ENCODE measurements around the gene DEFB119.

DEFB119 gene

GRCh38 chr20:31418307-31418706 is 27.9 kb upstream of the DEFB119 start:
- Histone ChIP-seq H3K27me3 (ENCODE audit: low read depth, low read length) (0 out of 2 replicates have a peak, but pooled peaks cover 5% of the 10 kb centered on the region), H3K27ac (ENCODE audit: low read length) (no peak overlapping the region), H3K4me1 (ENCODE audit: low read length) (no peaks in the 10 kb centered on the region), H3K36me3 (replicated peaks; ENCODE audit: low read depth, low read length) (no peaks in the 10 kb centered on the region), H3K4me3 (ENCODE audit: low read length) (no peak overlapping the region), H2AFZ (ENCODE audit: low read depth, low read length) (no peak overlapping the region), H4K20me1 (ENCODE audit: insufficient read depth, low read length) (no peaks in the 10 kb centered on the region), H3K79me2 (ENCODE audit: low read length) (no peaks in the 10 kb centered on the region), H3K9ac (ENCODE audit: low read length) (no peak overlapping the region), H3K4me2 (ENCODE audit: low read length) (no peak overlapping the region), H3K9me3 (ENCODE audit: insufficient read depth, low read length) (no peaks in the 10 kb centered on the region)
- TF ChIP-seq EZH2phosphoT487 (IDR thresholded peaks at IDR 0.05; ENCODE audit: low read depth) = no peak
- no peak for TF ChIP-seq CTCF (IDR thresholded peaks at IDR 0.05; ENCODE audit: low read depth, low read length)

- TF ChIP-seq CTCF (IDR thresholded peaks at IDR 0.05; ENCODE audit: low read depth, low read length) = no peak
- no peak for TF ChIP-seq EZH2phosphoT487 (IDR thresholded peaks at IDR 0.05; ENCODE audit: low read depth)
- no peak overlapping the region for H3K9ac ChIP-seq (ENCODE audit: low read length)
- H3K27ac ChIP-seq (ENCODE audit: low read length) = no peak overlapping the region
- no peaks in the 10 kb centered on the region for H3K9me3 ChIP-seq (ENCODE audit: insufficient read depth, low read length)
- no peak overlapping the region for H2AFZ ChIP-seq (ENCODE audit: low read depth, low read length)
- H3K27me3 ChIP-seq (ENCODE audit: low read depth, low read length) = no peaks in the 10 kb centered on the region
- no peak overlapping the region for H3K4me3 ChIP-seq (ENCODE audit: low read length)
- no peaks in the 10 kb centered on the region for H3K4me1 ChIP-seq (ENCODE audit: low read length)
- no peak overlapping the region for H3K4me2 ChIP-seq (ENCODE audit: low read length)
- H3K79me2 ChIP-seq (ENCODE audit: low read length) = no peaks in the 10 kb centered on the region
- no peaks in the 10 kb centered on the region for H4K20me1 ChIP-seq (ENCODE audit: insufficient read depth, low read length)
- no peaks in the 10 kb centered on the region for H3K36me3 ChIP-seq (replicated peaks; ENCODE audit: low read depth, low read length)
These were observed 25.3 kb upstream of the DEFB119 start for GRCh38 chr20:31415653-31416052.

- Histone ChIP-seq H3K79me2 (ENCODE audit: low read length) (no peaks in the 10 kb centered on the region), H3K27me3 (ENCODE audit: low read depth, low read length) (no peaks in the 10 kb centered on the region), H3K36me3 (replicated peaks; ENCODE audit: low read depth, low read length) (no peaks in the 10 kb centered on the region), H3K9ac (ENCODE audit: low read length) (no peak overlapping the region), H3K4me1 (ENCODE audit: low read length) (no peaks in the 10 kb centered on the region), H3K4me2 (ENCODE audit: low read length) (no peak overlapping the region), H3K9me3 (ENCODE audit: insufficient read depth, low read length) (no peaks in the 10 kb centered on the region), H4K20me1 (ENCODE audit: insufficient read depth, low read length) (no peaks in the 10 kb centered on the region), H3K4me3 (ENCODE audit: low read length) (no peak overlapping the region), H3K27ac (ENCODE audit: low read length) (no peak overlapping the region), H2AFZ (ENCODE audit: low read depth, low read length) (no peak overlapping the region)
- TF ChIP-seq EZH2phosphoT487 (IDR thresholded peaks at IDR 0.05; ENCODE audit: low read depth) (no peak), CTCF (IDR thresholded peaks at IDR 0.05; ENCODE audit: low read depth, low read length) (no peak)
These were observed 24.0 kb upstream of the DEFB119 start for GRCh38 chr20:31414381-31414780.

- H3K27ac ChIP-seq (ENCODE audit: low read length) = no peak overlapping the region
- H3K36me3 ChIP-seq (replicated peaks; ENCODE audit: low read depth, low read length) = no peaks in the 10 kb centered on the region
- no peaks in the 10 kb centered on the region for H3K79me2 ChIP-seq (ENCODE audit: low read length)
- H3K4me3 ChIP-seq (ENCODE audit: low read length) = no peak overlapping the region
- no peaks in the 10 kb centered on the region for H4K20me1 ChIP-seq (ENCODE audit: insufficient read depth, low read length)
- H3K4me2 ChIP-seq (ENCODE audit: low read length) = no peak overlapping the region
- no peak overlapping the region for H2AFZ ChIP-seq (ENCODE audit: low read depth, low read length)
- no peak overlapping the region for H3K9ac ChIP-seq (ENCODE audit: low read length)
- H3K27me3 ChIP-seq (ENCODE audit: low read depth, low read length) = no peaks in the 10 kb centered on the region
- TF ChIP-seq CTCF (IDR thresholded peaks at IDR 0.05; ENCODE audit: low read depth, low read length) = no peak
- TF ChIP-seq EZH2phosphoT487 (IDR thresholded peaks at IDR 0.05; ENCODE audit: low read depth) = no peak
- no peaks in the 10 kb centered on the region for H3K9me3 ChIP-seq (ENCODE audit: insufficient read depth, low read length)
- H3K4me1 ChIP-seq (ENCODE audit: low read length) = no peaks in the 10 kb centered on the region
These were observed 19.6 kb upstream of the DEFB119 start for GRCh38 chr20:31410011-31410410.

All from OCI-LY3 (cell line).